HTR-8/SVneo (cell line): ENCODE data around the gene URAD.
"Not testable (repeated sequence)": the region's sequence is repeated elsewhere in the genome, so short reads cannot be mapped to it uniquely, and the experiment has no call there.

Experiments
- DNase-seq: peaks from one replicate; pipeline ENCODE4 v3.0.0; 2011; ENCODE audit warnings: low spot score, mixed read lengths; ENCODE audit not compliant: insufficient read length
- FAIRE-seq: peaks from 2 replicates; lab custom pipeline; 2011; peaks lifted over from hg19 to GRCh38; lab: Jason Lieb, UNC

The URAD gene, protein sequence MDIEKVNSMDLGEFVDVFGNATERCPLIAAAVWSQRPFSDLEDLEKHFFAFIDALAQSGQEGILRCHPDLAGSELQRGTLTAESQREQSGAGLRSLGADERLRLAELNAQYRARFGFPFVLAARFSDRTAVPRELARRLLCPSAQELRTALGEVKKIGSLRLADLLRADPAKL

DNA sequence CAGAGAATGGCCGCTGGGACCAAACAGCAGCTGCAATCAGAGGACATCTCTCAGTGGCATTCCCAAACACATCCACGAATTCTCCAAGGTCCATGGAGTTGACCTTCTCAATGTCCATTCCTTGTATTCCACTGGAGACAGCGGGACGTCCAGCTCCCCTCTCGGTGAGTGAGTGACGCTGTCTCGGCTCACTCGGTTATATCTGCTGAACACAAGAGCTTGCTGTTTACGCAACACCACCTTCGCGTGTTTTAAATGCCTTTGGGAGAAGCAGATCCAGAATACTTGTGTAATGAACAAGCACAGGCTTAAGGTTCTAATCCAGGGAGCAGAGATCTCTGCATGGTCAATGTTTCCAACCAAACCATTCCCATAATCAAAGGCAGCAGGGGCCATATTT lies at the start of gene URAD:
Gene URAD (minus strand): TSS at position 174 of the 400 bp plus-strand sequence. CDS start 56 bp downstream, at position 118.
- no peak for DNase-seq
- no peak for FAIRE-seq

DNA sequence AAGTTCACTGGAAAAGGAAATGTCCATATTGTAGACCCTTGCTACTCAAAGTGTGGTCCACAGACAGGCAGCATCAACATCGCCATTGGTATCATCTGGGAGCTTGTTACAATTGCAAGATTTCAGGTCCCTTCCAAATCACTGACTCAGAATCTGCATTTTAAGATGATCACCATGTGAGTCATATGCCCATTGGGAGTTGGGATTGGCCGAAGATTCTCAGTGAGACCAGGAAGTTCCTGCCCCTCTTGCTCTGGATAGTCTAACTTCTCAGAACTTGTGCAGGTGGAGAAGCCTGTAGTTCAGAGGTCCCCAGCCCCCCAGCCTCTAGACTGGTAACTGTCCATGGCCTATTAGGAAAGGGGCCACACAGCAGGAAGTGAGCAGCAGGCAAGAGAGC lies 48.9 kb upstream of the URAD start:
- DNase-seq (no peak), FAIRE-seq (no peak)

DNA sequence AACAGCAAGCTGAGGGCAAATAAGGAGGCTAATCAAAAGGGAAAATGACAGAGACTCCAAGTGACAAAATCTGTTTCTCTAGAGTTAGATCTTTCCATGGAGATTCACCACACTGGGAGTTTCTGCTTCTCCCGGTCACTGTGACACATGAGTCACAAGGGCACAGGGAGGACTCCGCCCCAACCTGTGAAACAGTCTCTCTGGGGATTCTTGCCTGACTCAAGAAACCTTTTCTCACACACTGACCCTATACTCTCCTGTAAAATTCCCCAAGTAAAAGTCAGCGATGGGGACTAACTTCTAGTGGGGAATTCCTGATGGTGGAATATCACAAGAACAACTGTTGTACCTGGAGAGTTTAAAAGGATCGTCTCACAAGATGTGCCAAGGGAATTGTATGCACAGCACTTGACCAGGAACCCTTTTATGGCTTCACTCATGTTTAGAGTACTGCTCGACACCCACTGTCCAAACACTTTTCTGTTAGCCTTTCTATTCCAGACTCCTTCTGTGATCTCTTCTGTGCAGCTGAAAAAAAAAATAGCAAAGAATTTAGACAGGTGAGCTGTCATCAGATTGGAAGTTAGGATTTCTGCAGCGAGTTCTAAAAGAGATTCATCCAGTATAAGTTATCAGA lies 46.8 kb upstream of the URAD start:
- no peak for DNase-seq
- FAIRE-seq: no peak

DNA sequence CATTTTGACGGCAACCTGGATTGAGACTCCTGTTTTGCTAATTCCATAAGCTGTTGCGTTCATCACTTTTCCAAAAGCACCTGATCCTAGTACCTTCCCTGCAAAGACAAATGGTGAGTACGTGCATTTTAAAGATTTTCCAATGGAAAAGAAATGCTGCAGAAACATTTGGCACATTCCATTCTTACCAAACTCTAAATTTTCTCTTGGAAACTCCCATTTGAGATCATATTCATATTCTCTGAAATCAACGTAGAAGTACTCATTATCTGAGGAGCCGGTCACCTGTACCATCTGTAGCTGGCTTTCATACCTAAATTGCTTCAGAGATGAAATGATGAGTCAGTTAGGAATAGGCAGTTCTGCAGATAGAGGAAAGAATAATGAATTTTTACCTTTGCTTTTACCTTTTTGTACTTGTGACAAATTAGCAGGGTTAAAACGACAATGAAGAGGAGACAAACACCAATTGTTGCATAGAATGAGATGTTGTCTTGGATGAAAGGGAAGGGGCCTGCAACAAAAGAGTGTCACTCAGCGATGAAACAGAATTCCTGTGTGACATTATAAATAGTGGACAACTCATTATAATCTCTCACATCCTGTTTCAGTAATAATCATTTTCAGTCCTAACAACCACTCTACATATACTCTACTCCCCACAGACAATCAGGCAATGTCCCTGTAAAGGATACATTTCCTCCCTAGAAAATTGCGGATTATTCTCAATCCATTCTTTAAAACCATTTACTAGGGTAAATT lies 45.6 kb upstream of the URAD start:
- FAIRE-seq: no peak
- no peak for DNase-seq

DNA sequence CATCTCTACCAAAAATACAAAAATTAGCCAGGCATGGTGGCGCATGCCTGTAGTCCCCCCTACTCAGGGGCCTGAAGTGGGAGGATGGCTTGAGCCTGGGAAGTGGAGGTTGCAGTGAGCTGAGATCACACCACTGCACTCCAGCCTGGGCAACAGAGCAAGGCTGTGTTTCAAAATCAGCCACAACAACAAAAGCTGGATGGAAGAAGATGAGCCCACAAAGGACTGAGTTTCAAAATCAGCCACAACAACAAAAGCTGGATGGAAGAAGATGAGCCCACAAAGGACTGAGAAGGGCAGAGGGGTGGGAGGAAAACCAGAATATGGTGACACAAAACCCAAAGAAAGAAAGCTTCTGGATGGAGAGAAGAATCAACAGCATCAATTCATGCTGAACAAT lies 43.9 kb upstream of the URAD start:
- FAIRE-seq, DNase-seq: not testable (repeated sequence)

DNA sequence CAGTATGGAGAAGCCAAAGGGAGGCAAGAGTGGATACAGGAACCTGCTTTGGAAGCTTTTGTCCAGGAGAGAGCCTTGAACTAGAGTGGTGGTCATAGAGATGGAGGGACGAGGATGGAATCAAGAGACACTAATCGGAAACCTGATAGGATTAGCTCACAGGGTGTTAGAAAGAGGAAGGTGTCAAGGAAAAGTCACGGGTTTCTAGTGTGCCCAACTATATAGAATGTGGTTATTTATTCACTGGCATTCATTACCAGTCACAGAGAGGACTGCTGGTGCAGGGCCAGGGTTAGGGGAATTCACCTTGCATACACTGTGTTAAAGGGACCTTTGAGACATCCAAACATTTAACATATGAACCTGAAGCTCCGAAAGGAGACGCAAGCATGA lies 43.4 kb upstream of the URAD start:
- no peak for DNase-seq
- FAIRE-seq: no peak

DNA sequence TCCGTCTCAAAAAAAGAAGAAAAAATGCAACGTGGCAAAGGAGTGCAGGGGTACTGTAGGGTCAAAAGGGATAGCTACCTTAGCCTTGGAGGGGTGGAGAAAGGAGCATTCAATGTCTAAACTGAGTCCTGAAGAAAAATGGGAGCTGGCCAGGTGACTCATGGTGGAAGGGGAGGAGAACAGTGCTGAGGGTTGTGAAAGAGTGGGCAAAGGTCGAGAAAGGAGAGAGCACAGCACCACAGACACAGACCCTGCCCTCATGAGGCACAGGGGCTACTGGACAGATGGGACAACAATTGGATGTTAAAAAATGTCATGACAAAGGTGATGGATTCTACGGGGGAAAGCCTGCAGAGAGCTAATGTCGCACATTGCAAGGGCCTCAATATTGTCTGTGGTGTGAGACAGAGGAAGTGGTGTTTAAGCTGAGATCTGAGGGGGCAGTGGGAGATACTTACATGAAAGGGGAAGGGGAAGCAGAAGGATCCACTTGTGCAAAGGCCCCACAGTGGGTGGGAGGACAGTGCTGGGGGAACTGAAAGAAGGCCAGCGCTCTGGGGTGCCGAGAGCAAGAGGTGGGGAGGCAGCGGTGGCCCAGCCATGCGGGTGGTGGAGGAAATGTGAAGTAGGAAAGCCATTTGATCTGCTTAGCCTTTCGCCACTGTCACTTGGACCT lies 42.9 kb upstream of the URAD start:
- FAIRE-seq (no peak), DNase-seq (no peak)

DNA sequence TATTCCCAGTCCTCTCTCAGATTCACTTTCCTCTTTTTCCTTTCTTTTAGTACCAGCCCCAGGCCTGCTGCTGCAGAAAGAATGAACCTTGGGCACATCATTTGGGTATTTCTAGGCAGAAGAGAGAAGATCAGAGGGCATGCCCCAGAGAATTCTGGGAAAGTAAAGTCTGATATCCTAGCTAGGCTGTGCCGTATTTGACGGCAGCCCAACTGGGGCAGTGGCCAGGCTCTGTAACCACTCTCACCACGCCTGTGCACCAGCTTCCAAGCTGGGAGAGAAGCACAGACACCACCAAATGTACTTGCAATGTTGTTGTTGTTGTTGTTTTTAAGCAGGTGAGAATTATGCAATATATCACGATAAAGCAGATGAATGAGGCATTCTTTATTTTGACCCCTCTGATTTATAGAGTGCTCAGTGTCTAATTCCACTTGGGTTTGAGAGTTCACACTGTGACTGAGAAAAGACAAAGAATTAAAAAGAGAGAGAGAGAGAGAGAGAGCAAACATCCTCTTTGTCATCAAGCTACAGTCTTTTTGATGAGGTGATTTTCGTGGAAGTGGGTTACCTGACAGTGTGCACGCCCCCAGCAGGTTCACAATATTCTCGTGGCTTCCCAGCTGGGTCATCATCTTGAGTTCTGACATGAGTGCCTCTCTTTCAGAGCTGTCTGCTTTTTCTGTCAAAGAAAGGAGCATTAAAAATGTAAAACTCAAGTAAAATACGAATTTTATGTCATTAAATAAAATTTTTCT lies 39.3 kb upstream of the URAD start:
- DNase-seq: no peak
- no peak for FAIRE-seq

DNA sequence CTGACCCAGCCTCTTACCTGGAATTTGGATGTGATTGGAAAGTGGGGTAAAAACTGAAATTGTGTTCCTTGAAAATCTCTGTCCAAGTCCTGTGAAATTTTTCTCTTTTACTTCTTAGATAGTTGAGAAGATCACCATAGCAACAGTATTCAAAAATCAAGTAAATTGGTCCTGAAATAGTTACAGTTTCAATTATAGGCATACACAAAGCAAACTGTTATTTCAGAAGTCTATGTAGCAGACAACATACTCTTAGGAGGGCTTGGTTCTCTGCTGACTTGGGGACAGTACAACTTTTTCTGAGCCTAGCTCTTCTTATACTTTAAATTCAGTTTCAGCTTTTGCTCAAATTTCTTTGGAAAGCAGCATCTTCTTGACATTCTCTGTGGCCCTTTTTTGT lies 38.6 kb upstream of the URAD start:
- FAIRE-seq (no peak), DNase-seq (no peak)

DNA sequence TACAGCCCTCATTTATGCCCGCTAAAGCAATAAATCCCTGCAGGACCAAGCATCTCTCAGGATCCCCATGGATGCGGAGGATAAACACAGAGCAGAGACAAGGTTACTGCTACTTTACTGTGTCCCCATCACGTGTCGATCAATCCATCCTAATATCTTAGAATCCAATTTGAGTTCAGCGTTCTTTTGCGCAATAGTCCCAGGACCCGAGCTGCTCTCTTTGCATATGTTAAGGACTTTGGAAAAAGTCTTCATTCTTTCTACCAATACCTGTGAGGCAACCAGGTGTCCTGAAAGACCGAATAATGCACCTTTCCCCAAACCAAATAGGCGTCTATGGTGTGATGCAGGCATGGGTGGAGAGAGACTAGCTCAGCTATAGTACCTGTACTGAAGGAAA lies 38.0 kb upstream of the URAD start:
- FAIRE-seq: no peak

DNA sequence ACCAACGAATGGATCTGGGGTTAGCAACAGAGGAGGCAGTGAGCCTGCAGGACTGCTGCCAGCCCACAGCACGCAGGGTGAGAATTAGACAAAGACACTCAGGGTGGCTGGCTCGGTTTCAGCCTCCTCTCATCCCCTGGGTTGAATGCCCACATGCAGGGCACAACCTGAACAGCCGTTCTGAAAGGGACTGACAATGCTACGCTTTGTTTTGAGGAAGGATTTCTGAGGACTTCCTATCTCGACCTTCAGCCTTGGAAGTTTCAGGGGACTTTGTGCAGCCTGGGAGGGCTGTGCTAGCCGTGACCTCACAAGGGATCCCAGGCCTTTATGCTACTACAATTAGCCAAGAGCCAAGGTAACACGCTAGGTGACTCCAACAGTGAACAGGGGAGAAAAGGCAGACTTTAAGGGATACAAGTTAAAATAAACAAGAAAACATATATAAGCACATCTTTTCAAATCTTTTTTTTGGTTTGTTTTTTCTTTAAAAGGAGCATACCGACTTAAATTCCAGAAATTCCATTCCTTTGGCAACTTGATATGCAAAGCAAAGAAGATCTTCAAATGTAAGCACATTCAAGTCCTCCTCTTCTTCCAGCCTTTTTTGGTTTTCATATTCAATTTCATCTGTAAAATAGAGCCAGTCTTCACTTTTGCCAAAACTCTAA lies 34.5 kb upstream of the URAD start:
- FAIRE-seq (no peak), DNase-seq (no peak)

More for the DNA sequence above, 38.0 kb upstream of the URAD start:
- DNase-seq: no peak

DNA sequence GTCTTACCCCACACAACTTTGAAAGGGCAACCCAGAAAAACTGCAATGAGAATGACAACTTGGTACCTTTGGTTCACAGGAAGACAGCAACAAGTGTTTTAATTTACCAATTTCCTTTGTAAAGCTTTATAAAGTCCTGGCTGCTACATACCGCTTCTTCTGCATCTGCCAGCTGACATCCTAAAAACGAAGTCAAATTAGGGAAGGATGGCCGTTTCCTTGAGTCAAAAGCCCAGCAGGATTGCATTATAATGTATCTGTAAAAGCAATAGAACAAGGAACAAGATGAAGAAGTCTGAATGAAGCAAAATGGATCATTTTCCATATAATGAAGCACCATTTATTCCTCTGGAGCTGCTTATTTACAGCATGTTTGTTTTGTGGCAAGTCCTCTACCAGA lies 25.8 kb upstream of the URAD start:
- FAIRE-seq (no peak), DNase-seq (no peak)

DNA sequence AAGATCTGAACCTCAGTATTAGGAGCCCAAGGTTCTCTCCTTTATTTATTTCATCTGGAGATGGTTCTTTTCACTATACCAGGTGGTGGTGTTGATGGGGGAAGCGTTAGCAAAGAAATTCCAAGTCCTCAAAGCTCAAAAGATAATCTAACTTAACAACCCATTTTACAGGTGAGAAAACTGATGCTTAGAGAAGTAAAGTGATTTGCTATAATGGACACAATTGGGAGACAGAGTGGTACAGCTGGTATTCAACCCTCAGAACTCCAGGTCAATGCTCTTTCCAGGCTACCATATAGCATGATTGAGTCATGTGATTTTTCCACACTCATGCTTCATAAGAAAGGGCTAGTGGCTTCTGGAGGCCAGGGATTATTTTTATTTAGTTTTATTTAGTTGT lies 25.0 kb upstream of the URAD start:
- DNase-seq (no peak), FAIRE-seq (no peak)

DNA sequence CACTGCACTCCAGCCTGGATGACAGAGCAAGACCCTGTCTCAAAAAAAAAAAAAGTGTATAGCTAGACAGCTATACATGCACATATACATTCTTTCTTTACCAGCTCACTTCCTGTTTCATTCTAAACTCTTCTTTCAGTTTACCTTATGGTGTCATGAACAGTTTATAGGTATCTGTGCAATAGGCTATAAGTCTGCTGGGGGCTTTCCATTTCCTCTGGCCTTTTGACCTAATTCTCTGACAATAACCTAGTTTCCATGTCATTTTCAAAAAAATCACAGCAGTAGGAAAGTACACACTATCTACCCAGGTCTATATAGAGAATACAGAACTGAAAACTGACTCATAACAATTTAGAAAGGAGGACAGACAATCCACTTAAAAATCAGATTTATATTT lies 24.4 kb upstream of the URAD start:
- DNase-seq (no peak), FAIRE-seq (no peak)

DNA sequence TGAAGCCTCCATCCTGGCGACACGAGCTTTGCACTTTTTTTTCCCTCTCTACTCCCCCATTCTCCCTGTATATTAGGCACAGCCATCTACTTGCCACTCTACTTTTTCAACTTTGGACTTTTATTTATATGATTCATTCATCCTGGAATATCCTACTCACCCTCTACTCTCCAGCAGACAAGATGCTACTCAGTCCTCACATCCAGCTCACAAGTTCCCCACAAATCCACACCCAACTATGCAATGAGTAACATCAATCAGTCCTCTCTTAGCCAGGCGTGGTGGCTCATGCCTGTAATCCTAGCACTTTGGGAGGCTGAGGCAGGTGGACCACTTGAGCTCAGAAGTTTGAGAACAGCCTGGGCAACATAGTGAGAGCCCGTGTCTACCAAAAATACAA lies 23.9 kb upstream of the URAD start:
- FAIRE-seq (no peak), DNase-seq (no peak)

DNA sequence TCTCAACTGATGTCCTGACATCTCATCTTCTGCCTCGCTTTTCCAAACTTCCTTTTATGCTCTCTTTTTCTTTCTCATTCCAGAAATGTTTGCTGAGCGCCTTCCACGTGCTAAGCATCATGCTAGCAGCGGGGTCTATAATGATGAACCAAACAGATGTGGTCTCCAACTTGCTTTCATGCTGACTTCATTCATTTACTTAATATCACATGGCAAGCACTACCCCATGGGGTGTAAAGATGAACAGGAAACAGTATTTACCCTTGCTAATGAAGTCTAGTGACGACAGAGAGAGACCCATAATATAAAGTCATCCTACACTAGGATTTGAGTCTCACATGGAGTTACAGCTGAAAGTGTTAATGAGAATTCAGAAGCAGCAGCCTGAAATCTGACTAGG lies 21.6 kb upstream of the URAD start:
- DNase-seq (no peak), FAIRE-seq (no peak)

DNA sequence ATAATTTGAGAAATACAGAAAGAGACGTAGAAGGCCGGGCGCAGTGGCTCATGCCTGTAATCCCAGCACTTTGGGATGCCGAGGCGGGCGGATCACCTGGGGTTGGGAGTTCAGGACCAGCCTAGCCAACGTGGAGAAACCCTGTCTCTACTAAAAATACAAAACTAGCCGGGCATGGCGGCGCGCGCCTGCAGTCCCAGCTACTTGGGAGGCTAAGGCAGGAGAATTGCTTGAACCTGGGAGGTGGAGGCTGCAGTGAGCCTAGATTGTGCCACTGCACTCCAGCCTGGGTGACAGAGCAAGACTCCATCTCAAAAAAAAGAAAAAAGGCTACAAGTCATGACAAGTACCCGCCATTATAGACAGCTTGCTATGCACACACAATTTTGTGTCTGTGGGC lies 16.5 kb upstream of the URAD start:
- DNase-seq, FAIRE-seq: not testable (repeated sequence)

DNA sequence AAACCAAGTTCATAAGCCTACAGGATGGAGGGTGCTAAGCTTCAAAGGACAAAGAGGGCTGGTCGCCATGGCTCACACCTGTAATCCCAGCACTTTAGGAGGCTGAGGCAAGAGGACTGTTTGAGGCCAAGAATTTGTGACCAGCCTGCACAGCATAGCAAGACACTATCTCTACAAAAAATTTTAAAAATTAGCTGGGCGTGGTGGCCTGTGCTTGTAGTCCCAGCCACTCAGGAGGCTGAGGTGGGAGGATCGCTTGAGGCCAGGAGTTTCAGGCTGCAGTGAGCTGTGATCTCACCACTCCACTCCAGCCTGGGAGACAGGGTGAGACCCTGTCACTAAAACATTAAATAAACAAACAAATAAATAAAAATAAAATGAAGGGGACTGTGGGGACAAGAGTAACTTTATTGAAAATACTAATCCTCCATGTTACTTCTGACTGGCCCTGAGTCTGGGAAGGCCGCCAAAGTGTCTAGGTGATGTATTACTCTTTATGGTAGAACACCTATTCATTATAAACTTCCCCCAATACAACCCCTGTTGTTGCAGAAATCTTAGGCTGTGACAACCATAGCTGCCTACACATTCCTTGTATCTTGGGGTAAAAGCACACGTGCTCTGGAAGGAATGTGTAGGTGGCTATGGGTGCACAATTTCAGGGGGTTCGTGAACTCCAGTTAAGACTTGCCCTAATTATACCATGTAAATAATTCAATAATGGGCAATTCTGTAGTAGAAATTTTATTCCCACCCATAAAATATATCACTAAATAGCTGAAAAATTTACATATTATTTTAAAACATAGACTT lies 14.6 kb upstream of the URAD start:
- no peak for FAIRE-seq

More for the DNA sequence above, 14.6 kb upstream of the URAD start:
- DNase-seq: no peak
